ENCODE results near the gene CFAP157. TPM values are rescaled to one million over a fixed set of nuclear protein-coding genes. Genes with fewer than 3 reads are reported as not detected.

The CFAP157 gene
- total RNA-seq, 1 experiment from 2014 or later = 0.68 TPM

GRCh38 chr9:127700594-127701255, 6.1 kb upstream of the CFAP157 start:
- Histone ChIP-seq H3K9me3 (ENCODE audit: insufficient read depth, low read depth) (no peaks in the 10 kb centered on the region), H3F3A (ENCODE audit: insufficient read depth, low read depth) (no peaks in the 10 kb centered on the region; the same call in 1 of the 2 replicates), H3K27me3 (ENCODE audit: insufficient read depth, low read depth) (no peaks in the 10 kb centered on the region), H4K20me1 (ENCODE audit: insufficient read depth) (no peaks in the 10 kb centered on the region), H3K4me3 (no peak overlapping the region), H3K27ac (no peak overlapping the region), H2AFZ (no peak overlapping the region), H3K4me2 (no peak overlapping the region), H3K4me1 (replicated peaks; ENCODE audit: insufficient read depth) (peaks cover 4% of the 10 kb centered on the region), H3K79me2 (ENCODE audit: low read depth) (no peaks in the 10 kb centered on the region), H3K9me2 (ENCODE audit: insufficient read depth) (no peaks in the 10 kb centered on the region), H3K36me3 (ENCODE audit: low read depth) (no peaks in the 10 kb centered on the region)
- intact Hi-C loops (cut with micrococcal nuclease; ENCODE audit: unreplicated experiment) = no loop called here
- TF ChIP-seq, protein P1, sequence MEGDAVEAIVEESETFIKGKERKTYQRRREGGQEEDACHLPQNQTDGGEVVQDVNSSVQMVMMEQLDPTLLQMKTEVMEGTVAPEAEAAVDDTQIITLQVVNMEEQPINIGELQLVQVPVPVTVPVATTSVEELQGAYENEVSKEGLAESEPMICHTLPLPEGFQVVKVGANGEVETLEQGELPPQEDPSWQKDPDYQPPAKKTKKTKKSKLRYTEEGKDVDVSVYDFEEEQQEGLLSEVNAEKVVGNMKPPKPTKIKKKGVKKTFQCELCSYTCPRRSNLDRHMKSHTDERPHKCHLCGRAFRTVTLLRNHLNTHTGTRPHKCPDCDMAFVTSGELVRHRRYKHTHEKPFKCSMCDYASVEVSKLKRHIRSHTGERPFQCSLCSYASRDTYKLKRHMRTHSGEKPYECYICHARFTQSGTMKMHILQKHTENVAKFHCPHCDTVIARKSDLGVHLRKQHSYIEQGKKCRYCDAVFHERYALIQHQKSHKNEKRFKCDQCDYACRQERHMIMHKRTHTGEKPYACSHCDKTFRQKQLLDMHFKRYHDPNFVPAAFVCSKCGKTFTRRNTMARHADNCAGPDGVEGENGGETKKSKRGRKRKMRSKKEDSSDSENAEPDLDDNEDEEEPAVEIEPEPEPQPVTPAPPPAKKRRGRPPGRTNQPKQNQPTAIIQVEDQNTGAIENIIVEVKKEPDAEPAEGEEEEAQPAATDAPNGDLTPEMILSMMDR (conservative IDR thresholded peaks at IDR 0.05) = no peak
- no peak for TF ChIP-seq EZH2 (IDR thresholded peaks at IDR 0.05; ENCODE audit: low read depth)
- no TSS peak for BruUV-seq (replicated peaks)
- DNase-seq = peak in 1 of 2 experiments; percentile 37
- ChIA-PET CTCF (no interaction called here), POLR2A (ENCODE audit: unreplicated experiment) (no interaction called here)

DNA sequence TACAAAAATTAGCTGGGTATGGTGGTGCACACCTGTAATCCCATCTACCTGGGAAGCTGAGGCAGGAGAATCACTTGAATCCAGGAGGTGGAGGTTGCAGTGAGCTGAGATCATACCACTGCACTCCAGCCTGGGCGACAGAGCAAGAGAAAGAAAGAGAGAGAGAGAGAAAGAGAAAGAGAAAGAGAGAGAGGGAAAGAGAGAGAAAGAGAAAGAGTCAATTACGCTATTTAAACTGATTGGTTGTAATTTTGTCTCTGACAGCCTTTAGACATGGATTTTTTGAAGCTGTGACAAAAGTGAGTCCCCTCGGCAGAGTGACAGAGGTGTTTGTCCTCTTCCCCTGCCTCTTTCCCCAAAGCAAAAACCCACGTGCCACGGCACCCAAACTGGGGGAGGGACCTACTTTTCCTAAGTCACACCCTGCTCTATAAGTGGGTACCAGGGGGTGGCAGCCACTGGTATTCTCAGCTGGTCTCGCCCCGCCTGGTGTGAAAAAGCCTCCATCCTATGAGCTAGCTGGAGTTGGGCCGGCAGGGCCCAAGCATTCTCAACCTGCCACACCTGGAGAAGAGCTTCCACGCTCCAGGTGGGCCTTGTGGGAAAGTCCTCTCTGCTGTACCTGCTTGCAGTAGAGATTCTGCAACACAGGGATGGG, 3.4 kb upstream of the CFAP157 start:
- TF ChIP-seq EZH2 (IDR thresholded peaks at IDR 0.05; ENCODE audit: low read depth) = no peak
- TF ChIP-seq, protein P1 (conservative IDR thresholded peaks at IDR 0.05) = no peak
- no peaks in the 10 kb centered on the region for H3K9me2 ChIP-seq (ENCODE audit: insufficient read depth)
- no peak for DNase-seq
- no peak overlapping the region for H3K4me2 ChIP-seq
- H3K27ac ChIP-seq = no peak overlapping the region
- intact Hi-C loops (cut with micrococcal nuclease; ENCODE audit: unreplicated experiment) = no loop called here
- H3K79me2 ChIP-seq (ENCODE audit: low read depth) = no peaks in the 10 kb centered on the region
- H3K4me1 ChIP-seq (replicated peaks; ENCODE audit: insufficient read depth) = peaks cover 4% of the 10 kb centered on the region
- H3F3A ChIP-seq (ENCODE audit: insufficient read depth, low read depth) = no peaks in the 10 kb centered on the region; the same call in 1 of the 2 replicates
- H3K4me3 ChIP-seq = no peak overlapping the region
- H4K20me1 ChIP-seq (ENCODE audit: insufficient read depth) = no peaks in the 10 kb centered on the region
- no peak overlapping the region for H2AFZ ChIP-seq
- no peaks in the 10 kb centered on the region for H3K27me3 ChIP-seq (ENCODE audit: insufficient read depth, low read depth)
- H3K36me3 ChIP-seq (ENCODE audit: low read depth) = no peaks in the 10 kb centered on the region
- CTCF ChIA-PET = no interaction called here
- H3K9me3 ChIP-seq (ENCODE audit: insufficient read depth, low read depth) = no peaks in the 10 kb centered on the region
- no TSS peak for BruUV-seq (replicated peaks)
- POLR2A ChIA-PET (ENCODE audit: unreplicated experiment) = interaction anchor here (0.7 kb wide), 1 partner anchor 10 kb away, joined by 4 read pairs; no protein-coding TSS in a partner anchor

GRCh38 chr9:127705577-127706379, 1.0 kb upstream of the CFAP157 start:
- ChIA-PET POLR2A (ENCODE audit: unreplicated experiment) (interaction anchor here (0.6 kb wide), 1 partner anchor 484 kb away, joined by 3 read pairs; no protein-coding TSS in a partner anchor), CTCF (no interaction called here)
- Histone ChIP-seq H3K4me1 (replicated peaks; ENCODE audit: insufficient read depth) (no peaks in the 10 kb centered on the region), H3K27ac (no peak overlapping the region), H3F3A (ENCODE audit: insufficient read depth, low read depth) (no peaks in the 10 kb centered on the region; the same call in 1 of the 2 replicates), H3K79me2 (ENCODE audit: low read depth) (no peaks in the 10 kb centered on the region), H2AFZ (no peak overlapping the region), H3K27me3 (ENCODE audit: insufficient read depth, low read depth) (no peaks in the 10 kb centered on the region), H3K4me3 (no peak overlapping the region), H3K9me2 (ENCODE audit: insufficient read depth) (no peaks in the 10 kb centered on the region), H3K9me3 (ENCODE audit: insufficient read depth, low read depth) (no peaks in the 10 kb centered on the region), H3K4me2 (no peak overlapping the region), H4K20me1 (ENCODE audit: insufficient read depth) (no peaks in the 10 kb centered on the region), H3K36me3 (ENCODE audit: low read depth) (no peaks in the 10 kb centered on the region)
- TF ChIP-seq, protein P1 (conservative IDR thresholded peaks at IDR 0.05) = no peak
- TF ChIP-seq EZH2 (IDR thresholded peaks at IDR 0.05; ENCODE audit: low read depth) = no peak
- BruUV-seq (replicated peaks) = no TSS peak
- no peak for DNase-seq
- intact Hi-C loops (cut with micrococcal nuclease; ENCODE audit: unreplicated experiment) = no loop called here
